ENCODE results near the gene MIF4GD. TPM values are rescaled to one million over a fixed set of nuclear protein-coding genes. Genes with fewer than 3 reads are reported as not detected.

Gene MIF4GD
- total and polyA plus RNA-seq, 9 of the 15 experiments (the other 6 are each of a cell fraction or from before 2014, with no cell fraction given) = 11.8 to 63.8 (median 28.1) TPM

- no peak for TF ChIP-seq CBFB (CRISPR knock-in tag; IDR thresholded peaks at IDR 0.05)
- TF ChIP-seq JUN (IDR thresholded peaks at IDR 0.05; ENCODE audit: borderline replicate concordance, low read depth, low read length) = no peak
- TF ChIP-seq JUN (CRISPR knock-in tag; IDR thresholded peaks at IDR 0.05; ENCODE audit: borderline replicate concordance) = no peak
- TF ChIP-seq STAG1 (CRISPR knock-in tag; IDR thresholded peaks at IDR 0.05; ENCODE audit: borderline replicate concordance) = no peak
Observed at GRCh38 chr17:75269844-75270217, 1.2 kb downstream of the MIF4GD start (continued).

- Histone ChIP-seq H3K9me3 (replicated peaks; ENCODE audit: control insufficient read depth, insufficient read depth, low read depth, low read length) (no peaks in the 10 kb centered on the region), H3K4me3 (no peak overlapping the region), H3K9me1 (ENCODE audit: control insufficient read depth, insufficient read depth, low read length) (no peaks in the 10 kb centered on the region), H4K20me1 (replicated peaks; ENCODE audit: control insufficient read depth, insufficient read depth, low read length) (no peaks in the 10 kb centered on the region), H3K27ac (ENCODE audit: extremely low read depth, low read depth, low read length) (peak overlapping the region; percentile 64; the same call in 2 of the 3 replicates), H3K9ac (ENCODE audit: insufficient read depth in 1 of 2, low read depth in 2 of 2, low read length in 2 of 2) (peak overlapping the region; percentile 34 to 75; a peak in 3 of 4 replicates), H3K4me2 (ENCODE audit: insufficient read depth, low read length) (peak overlapping the region; percentile 58), H2AFZ (ENCODE audit: low read depth, low read length) (0 out of 2 replicates have a peak overlapping the region, but pooled peaks have one; percentile 10), H3K27me3 (ENCODE audit: control insufficient read depth in 2 of 2, insufficient read depth in 2 of 2, low read length in 2 of 2) (no peaks in the 10 kb centered on the region), H3K4me1 (replicated peaks in 1 of 2; ENCODE audit: control insufficient read depth in 2 of 2, insufficient read depth in 2 of 2, low read length in 2 of 2) (peaks cover 29 to 55% of the 10 kb centered on the region in 2 experiments; a peak in 4 of 5 replicates), H3K36me3 (ENCODE audit: control insufficient read depth, insufficient read depth, low read length) (peaks cover 53% of the 10 kb centered on the region; the same call in 2 of the 3 replicates), H3K79me2 (ENCODE audit: control insufficient read depth, insufficient read depth, low read length) (peaks cover 39% of the 10 kb centered on the region)
- DNase-seq (ENCODE audit: extremely low read depth in 1 of 4, low spot score in 3 of 4) (peak; percentile 49 to 78 (median 63)), ATAC-seq (peak; percentile 75), FAIRE-seq (peak; percentile 82)
- CTCF ChIA-PET (ENCODE audit: low intra/inter-chr PET ratio) = interaction anchor here (0.6 to 0.8 kb wide), 3 partner anchors 96 to 304 kb away, joined by 3 read pairs; no protein-coding TSS in a partner anchor
- in situ Hi-C loops (cut with MboI) = loop anchor here (10.0 kb wide), 1 partner anchor 147 kb away; no protein-coding TSS in a partner anchor
- POLR2A ChIA-PET = interaction anchor here (0.5 to 3.2 kb wide), 11 partner anchors 8 to 150 kb away, joined by 3 to 23 read pairs (median 5); no protein-coding TSS in a partner anchor
- WGBS (ENCODE audit: insufficient coverage, low coverage, missing lambda C conversion rate) = 27% methylated on average over 14 of the region's 14 CpGs
- BruUV-seq (replicated peaks) = no TSS peak
- intact Hi-C loops (cut with micrococcal nuclease) = no loop called here
- TF ChIP-seq FOXA1 (IDR thresholded peaks at IDR 0.05; ENCODE audit: borderline replicate concordance) (no peak), PURB (CRISPR knock-in tag; IDR thresholded peaks at IDR 0.05; ENCODE audit: low read depth) (no peak), EP300 (IDR thresholded peaks at IDR 0.05; ENCODE audit: low read length) (0 out of 2 replicates have a peak, but pooled peaks have one; percentile 4), BRF1 (IDR thresholded peaks at IDR 0.05; ENCODE audit: borderline replicate concordance, extremely low read depth, insufficient read length) (no peak), ATF6 (CRISPR knock-in tag; IDR thresholded peaks at IDR 0.05) (no peak), E4F1 (CRISPR knock-in tag; IDR thresholded peaks at IDR 0.05; ENCODE audit: borderline replicate concordance) (no peak), MTF1 (CRISPR knock-in tag; IDR thresholded peaks at IDR 0.05; ENCODE audit: borderline replicate concordance) (no peak), RBFOX2 (IDR thresholded peaks at IDR 0.05; ENCODE audit: low read depth, low read length) (peak; percentile 39), MEF2D (tag; conservative IDR thresholded peaks at IDR 0.05; ENCODE audit: low read depth) (no peak), MEIS2 (IDR thresholded peaks at IDR 0.05; ENCODE audit: partially characterized antibody) (no peak)
Observed at GRCh38 chr17:75267411-75268232, 3.4 kb downstream of the MIF4GD start.

Measured in K562 (cell line).